HTR-8/SVneo (cell line): ENCODE measurements around the gene CTBP2.

Experiments
- DNase-seq: peaks from one replicate; pipeline ENCODE4 v3.0.0; 2011; ENCODE audit warnings: low spot score, mixed read lengths; ENCODE audit not compliant: insufficient read length
- FAIRE-seq: peaks from 2 replicates; lab custom pipeline; 2011; peaks lifted over from hg19 to GRCh38; lab: Jason Lieb, UNC

CTBP2 gene

GRCh38 chr10:125129076-125129458, 31.3 kb downstream of the CTBP2 start:
- DNase-seq (no peak), FAIRE-seq (no peak)

- FAIRE-seq (no peak), DNase-seq (no peak)
Measured at GRCh38 chr10:125128397-125129075, 31.8 kb downstream of the CTBP2 start.

GRCh38 chr10:125127986-125128385, 32.4 kb downstream of the CTBP2 start:
- no peak for DNase-seq
- FAIRE-seq, result no peak

- no peak for FAIRE-seq
- DNase-seq, result no peak
Measured at GRCh38 chr10:125127110-125127509, 33.3 kb downstream of the CTBP2 start.

GRCh38 chr10:125125951-125126735, 34.2 kb downstream of the CTBP2 start:
- FAIRE-seq (no peak), DNase-seq (no peak)

GRCh38 chr10:125124907-125125306, 35.5 kb downstream of the CTBP2 start:
- DNase-seq, result no peak
- no peak for FAIRE-seq

- FAIRE-seq, result no peak
- DNase-seq, result no peak
Measured at GRCh38 chr10:125124115-125124487, 36.3 kb downstream of the CTBP2 start.

- FAIRE-seq (no peak), DNase-seq (no peak)
Measured at GRCh38 chr10:125123476-125124114, 36.8 kb downstream of the CTBP2 start.

- no peak for DNase-seq
- no peak for FAIRE-seq
Measured at GRCh38 chr10:125122566-125122965, 37.8 kb downstream of the CTBP2 start.

- DNase-seq (no peak), FAIRE-seq (no peak)
Measured at GRCh38 chr10:125121003-125121402, 39.4 kb downstream of the CTBP2 start.

- FAIRE-seq, result no peak
- DNase-seq, result no peak
Measured at GRCh38 chr10:125120053-125120710, 40.2 kb downstream of the CTBP2 start.

GRCh38 chr10:125118701-125119100, 41.7 kb downstream of the CTBP2 start:
- no peak for FAIRE-seq

GRCh38 chr10:125118011-125118611, 42.3 kb downstream of the CTBP2 start:
- no peak for FAIRE-seq
- no peak for DNase-seq

More at GRCh38 chr10:125118701-125119100, 41.7 kb downstream of the CTBP2 start:
- DNase-seq, result no peak

GRCh38 chr10:125116652-125117310, 43.6 kb downstream of the CTBP2 start:
- FAIRE-seq (no peak), DNase-seq (no peak)

GRCh38 chr10:125116041-125116649, 44.2 kb downstream of the CTBP2 start:
- DNase-seq (no peak), FAIRE-seq (no peak)

GRCh38 chr10:125115409-125115808, 45.0 kb downstream of the CTBP2 start:
- FAIRE-seq (no peak), DNase-seq (no peak)

GRCh38 chr10:125114761-125115391, 45.5 kb downstream of the CTBP2 start:
- no peak for FAIRE-seq
- DNase-seq, result no peak

- FAIRE-seq, result no peak
- no peak for DNase-seq
Measured at GRCh38 chr10:125113691-125114371, 46.5 kb downstream of the CTBP2 start.
